ENCODE results near the gene SSR1.

DNA sequence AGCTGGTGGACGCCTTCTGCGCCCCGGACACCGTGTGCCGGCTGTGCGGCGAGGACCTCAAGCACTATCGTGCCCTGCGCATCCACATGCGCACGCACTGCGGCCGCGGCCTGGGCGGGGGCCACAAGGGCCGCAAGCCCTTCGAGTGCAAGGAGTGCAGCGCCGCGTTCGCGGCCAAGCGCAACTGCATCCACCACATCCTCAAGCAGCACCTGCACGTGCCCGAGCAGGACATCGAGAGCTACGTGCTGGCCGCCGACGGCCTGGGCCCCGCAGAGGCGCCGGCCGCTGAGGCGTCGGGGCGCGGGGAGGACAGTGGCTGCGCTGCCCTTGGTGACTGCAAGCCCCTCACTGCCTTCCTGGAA lies 82.7 kb downstream of the SSR1 start:
- TF ChIP-seq, protein P1, sequence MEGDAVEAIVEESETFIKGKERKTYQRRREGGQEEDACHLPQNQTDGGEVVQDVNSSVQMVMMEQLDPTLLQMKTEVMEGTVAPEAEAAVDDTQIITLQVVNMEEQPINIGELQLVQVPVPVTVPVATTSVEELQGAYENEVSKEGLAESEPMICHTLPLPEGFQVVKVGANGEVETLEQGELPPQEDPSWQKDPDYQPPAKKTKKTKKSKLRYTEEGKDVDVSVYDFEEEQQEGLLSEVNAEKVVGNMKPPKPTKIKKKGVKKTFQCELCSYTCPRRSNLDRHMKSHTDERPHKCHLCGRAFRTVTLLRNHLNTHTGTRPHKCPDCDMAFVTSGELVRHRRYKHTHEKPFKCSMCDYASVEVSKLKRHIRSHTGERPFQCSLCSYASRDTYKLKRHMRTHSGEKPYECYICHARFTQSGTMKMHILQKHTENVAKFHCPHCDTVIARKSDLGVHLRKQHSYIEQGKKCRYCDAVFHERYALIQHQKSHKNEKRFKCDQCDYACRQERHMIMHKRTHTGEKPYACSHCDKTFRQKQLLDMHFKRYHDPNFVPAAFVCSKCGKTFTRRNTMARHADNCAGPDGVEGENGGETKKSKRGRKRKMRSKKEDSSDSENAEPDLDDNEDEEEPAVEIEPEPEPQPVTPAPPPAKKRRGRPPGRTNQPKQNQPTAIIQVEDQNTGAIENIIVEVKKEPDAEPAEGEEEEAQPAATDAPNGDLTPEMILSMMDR (IDR thresholded peaks at IDR 0.05; ENCODE audit: poor library complexity, severe bottlenecking), result no peak
- TF ChIP-seq EP300 (conservative IDR thresholded peaks at IDR 0.05; ENCODE audit: poor library complexity, severe bottlenecking), result no peak
- no peak for TF ChIP-seq POLR2AphosphoS5 (IDR thresholded peaks at IDR 0.05)
- no peak for TF ChIP-seq TAF1 (IDR thresholded peaks at IDR 0.05; ENCODE audit: low read depth)
- TF ChIP-seq, protein P2, sequence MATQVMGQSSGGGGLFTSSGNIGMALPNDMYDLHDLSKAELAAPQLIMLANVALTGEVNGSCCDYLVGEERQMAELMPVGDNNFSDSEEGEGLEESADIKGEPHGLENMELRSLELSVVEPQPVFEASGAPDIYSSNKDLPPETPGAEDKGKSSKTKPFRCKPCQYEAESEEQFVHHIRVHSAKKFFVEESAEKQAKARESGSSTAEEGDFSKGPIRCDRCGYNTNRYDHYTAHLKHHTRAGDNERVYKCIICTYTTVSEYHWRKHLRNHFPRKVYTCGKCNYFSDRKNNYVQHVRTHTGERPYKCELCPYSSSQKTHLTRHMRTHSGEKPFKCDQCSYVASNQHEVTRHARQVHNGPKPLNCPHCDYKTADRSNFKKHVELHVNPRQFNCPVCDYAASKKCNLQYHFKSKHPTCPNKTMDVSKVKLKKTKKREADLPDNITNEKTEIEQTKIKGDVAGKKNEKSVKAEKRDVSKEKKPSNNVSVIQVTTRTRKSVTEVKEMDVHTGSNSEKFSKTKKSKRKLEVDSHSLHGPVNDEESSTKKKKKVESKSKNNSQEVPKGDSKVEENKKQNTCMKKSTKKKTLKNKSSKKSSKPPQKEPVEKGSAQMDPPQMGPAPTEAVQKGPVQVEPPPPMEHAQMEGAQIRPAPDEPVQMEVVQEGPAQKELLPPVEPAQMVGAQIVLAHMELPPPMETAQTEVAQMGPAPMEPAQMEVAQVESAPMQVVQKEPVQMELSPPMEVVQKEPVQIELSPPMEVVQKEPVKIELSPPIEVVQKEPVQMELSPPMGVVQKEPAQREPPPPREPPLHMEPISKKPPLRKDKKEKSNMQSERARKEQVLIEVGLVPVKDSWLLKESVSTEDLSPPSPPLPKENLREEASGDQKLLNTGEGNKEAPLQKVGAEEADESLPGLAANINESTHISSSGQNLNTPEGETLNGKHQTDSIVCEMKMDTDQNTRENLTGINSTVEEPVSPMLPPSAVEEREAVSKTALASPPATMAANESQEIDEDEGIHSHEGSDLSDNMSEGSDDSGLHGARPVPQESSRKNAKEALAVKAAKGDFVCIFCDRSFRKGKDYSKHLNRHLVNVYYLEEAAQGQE (IDR thresholded peaks at IDR 0.05; ENCODE audit: borderline replicate concordance), result no peak
- no peak for TF ChIP-seq EZH2 (IDR thresholded peaks at IDR 0.05; ENCODE audit: borderline replicate concordance, insufficient read depth, low read length, poor library complexity, severe bottlenecking)
- no peak for TF ChIP-seq SMC3 (conservative IDR thresholded peaks at IDR 0.05; ENCODE audit: poor library complexity)
- TF ChIP-seq MXI1 (conservative IDR thresholded peaks at IDR 0.05; ENCODE audit: poor library complexity, severe bottlenecking), result no peak

Measured in neural cell (in vitro differentiated cells).